Progenitor cell of endocrine pancreas (in vitro differentiated cells): ENCODE data around the gene FBXL13. TPM values are rescaled to one million over a fixed set of nuclear protein-coding genes. Genes with fewer than 3 reads are reported as not detected.

Source experiments
- DNase-seq: peaks from one replicate; pipeline ENCODE4 v3.0.0; 2021; ENCODE audit warnings: low spot score; ENCODE audit not compliant: unreplicated experiment
- H3K27ac Mint-ChIP-seq: 2 replicates; pipeline ENCODE4 v1.8.0; 2021; ENCODE audit warnings: mild to moderate bottlenecking, moderate library complexity, mixed read lengths
- H3K27me3 Mint-ChIP-seq: 2 replicates; pipeline ENCODE4 v1.8.0; 2021; ENCODE audit warnings: mixed read lengths
- H3K36me3 Mint-ChIP-seq: 2 replicates; pipeline ENCODE4 v1.8.0; 2022; ENCODE audit warnings: mixed read lengths; ENCODE audit not compliant: insufficient read depth
- H3K4me1 Mint-ChIP-seq: 2 replicates; pipeline ENCODE4 v1.8.0; 2021; ENCODE audit warnings: low read depth, mixed read lengths
- H3K4me3 Mint-ChIP-seq: 2 replicates; pipeline ENCODE4 v1.8.0; 2021; ENCODE audit warnings: low read depth, mild to moderate bottlenecking, moderate library complexity, mixed read lengths
- H3K9me3 Mint-ChIP-seq: 2 replicates; pipeline ENCODE4 v1.8.0; 2021; ENCODE audit warnings: low read depth, mixed read lengths
- CTCF ChIP-seq: fragments of 200-600 bp; sonication (generic); IDR thresholded peaks from one replicate; pipeline ENCODE4 v1.5.0; 2021; ENCODE audit warnings: antibody characterized with exemption, mild to moderate bottlenecking; ENCODE audit not compliant: unreplicated experiment
- total RNA-seq: library from RNA; stranded (reverse); gene quantifications from 2 replicates; pipeline ENCODE4 v1.2.1, GENCODE V29; 2021

The FBXL13 gene
- total RNA-seq, 1 donor from 2014 or later = 9.1 TPM

GRCh38 chr7:103117465-103117864, 42.9 kb upstream of the FBXL13 start:
- H3K4me3 Mint-ChIP-seq = no peak overlapping the region
- no peaks in the 10 kb centered on the region for H3K27me3 Mint-ChIP-seq
- H3K4me1 Mint-ChIP-seq = no peaks in the 10 kb centered on the region
- no peak overlapping the region for H3K27ac Mint-ChIP-seq
- no peak for TF ChIP-seq CTCF
- no peaks in the 10 kb centered on the region for H3K9me3 Mint-ChIP-seq
- DNase-seq = no peak
- peaks cover 14% of the 10 kb centered on the region for H3K36me3 Mint-ChIP-seq

- Mint-ChIP-seq H3K36me3 (peaks cover 17% of the 10 kb centered on the region), H3K9me3 (no peaks in the 10 kb centered on the region), H3K4me3 (no peak overlapping the region), H3K4me1 (no peaks in the 10 kb centered on the region), H3K27ac (no peak overlapping the region), H3K27me3 (no peaks in the 10 kb centered on the region)
- DNase-seq = no peak
- no peak for TF ChIP-seq CTCF
Observed at GRCh38 chr7:103116991-103117390, 42.4 kb upstream of the FBXL13 start.

- H3K36me3 Mint-ChIP-seq = peaks cover 20% of the 10 kb centered on the region
- H3K9me3 Mint-ChIP-seq = no peaks in the 10 kb centered on the region
- H3K4me1 Mint-ChIP-seq = no peaks in the 10 kb centered on the region
- no peak for TF ChIP-seq CTCF
- H3K27me3 Mint-ChIP-seq = no peaks in the 10 kb centered on the region
- no peak for DNase-seq
- no peak overlapping the region for H3K4me3 Mint-ChIP-seq
- H3K27ac Mint-ChIP-seq = no peak overlapping the region
Observed at GRCh38 chr7:103116511-103116910, 41.9 kb upstream of the FBXL13 start.

GRCh38 chr7:103115771-103116170, 41.2 kb upstream of the FBXL13 start:
- no peak for DNase-seq
- Mint-ChIP-seq H3K36me3 (peaks cover 27% of the 10 kb centered on the region), H3K9me3 (peaks cover 3% of the 10 kb centered on the region), H3K4me1 (no peaks in the 10 kb centered on the region), H3K27me3 (no peaks in the 10 kb centered on the region), H3K4me3 (no peak overlapping the region), H3K27ac (no peak overlapping the region)
- no peak for TF ChIP-seq CTCF

- Mint-ChIP-seq H3K9me3 (peaks cover 6% of the 10 kb centered on the region), H3K4me3 (no peak overlapping the region), H3K4me1 (no peaks in the 10 kb centered on the region), H3K27me3 (no peaks in the 10 kb centered on the region), H3K36me3 (peaks cover 29% of the 10 kb centered on the region), H3K27ac (no peak overlapping the region)
- TF ChIP-seq CTCF = no peak
- DNase-seq = no peak
Observed at GRCh38 chr7:103114576-103115008, 40.0 kb upstream of the FBXL13 start.
